PC-3 (cell line): ENCODE data around the gene RSAD2. TPM values are rescaled to one million over a fixed set of nuclear protein-coding genes. Genes with fewer than 3 reads are reported as not detected.

Source experiments
- ATAC-seq: fragments of 200-7000 bp; cut with Tn5 transposase; 2 replicates; pipeline ENCODE4 v1.9.1; 2020; ENCODE audit warnings: mild to moderate bottlenecking, moderate library complexity
- BruUV-seq: library from RNA; stranded (reverse); fragments of 400-500 nt; replicated peaks from 2 replicates; lab custom pipeline; 2021; lab: Mats Ljungman, UMichigan
- CTCF ChIA-PET: fragments of 300-600 bp; sonication (Branson Sonifier 250); formaldehyde crosslinking; loops from one replicate; lab custom pipeline; 2022; ENCODE audit warnings: antibody characterized with exemption; lab: Charles Lee
- POLR2A ChIA-PET: fragments of 300-600 bp; sonication (Branson Sonifier 250); formaldehyde crosslinking; loops from one replicate; lab custom pipeline; 2022; ENCODE audit warnings: antibody characterized with exemption; ENCODE audit not compliant: unreplicated experiment; lab: Charles Lee
- DNase-seq: peaks from one replicate; pipeline ENCODE4 v3.0.0-alpha.2; 2015
- H2AFZ ChIP-seq: fragments of 300-600 bp; sonication (generic); 2 replicates; pipeline ENCODE4 v1.6.0; 2016; ENCODE audit warnings: antibody characterized with exemption, low read length
- H3F3A ChIP-seq: fragments of 300-600 bp; sonication (generic); one replicate; pipeline ENCODE4 v1.6.0; 2017; ENCODE audit warnings: antibody characterized with exemption, low read length, control low read depth, mild to moderate bottlenecking; ENCODE audit not compliant: unreplicated experiment
- H3K27ac ChIP-seq: fragments of 300-600 bp; sonication (generic); 2 replicates; pipeline ENCODE4 v1.5.1; 2016; ENCODE audit warnings: mild to moderate bottlenecking, low read length
- H3K27me3 ChIP-seq: fragments of 300-600 bp; sonication (generic); 2 replicates; pipeline ENCODE4 v1.6.1; 2016; ENCODE audit warnings: low read length, mixed read lengths
- H3K36me3 ChIP-seq: fragments of 300-600 bp; sonication (generic); 2 replicates; pipeline ENCODE4 v1.6.1; 2016; ENCODE audit warnings: low read depth, mixed run types, low read length, mixed read lengths
- H3K4me1 ChIP-seq: fragments of 300-600 bp; sonication (generic); 2 replicates; pipeline ENCODE4 v1.5.1; 2016; ENCODE audit warnings: low read length; ENCODE audit not compliant: insufficient read depth
- H3K4me2 ChIP-seq: fragments of 300-600 bp; sonication (generic); 2 replicates; pipeline ENCODE4 v1.6.0; 2016; ENCODE audit warnings: low read length
- H3K4me3 ChIP-seq: fragments of 300-600 bp; sonication (generic); 2 replicates; pipeline ENCODE4 v1.5.1; 2016; ENCODE audit warnings: mild to moderate bottlenecking, low read length, mixed read lengths
- H3K79me2 ChIP-seq: fragments of 300-600 bp; sonication (generic); 2 replicates; pipeline ENCODE4 v1.6.1; 2017; ENCODE audit warnings: low read length, mixed read lengths
- H3K9ac ChIP-seq: fragments of 300-600 bp; sonication (generic); 2 replicates; pipeline ENCODE4 v1.6.0; 2016; ENCODE audit warnings: mild to moderate bottlenecking, low read length
- H3K9me2 ChIP-seq: fragments of 300-600 bp; sonication (generic); replicated peaks from 2 replicates; pipeline ENCODE4 v1.6.1; 2016; ENCODE audit warnings: mixed run types, low read length, mixed read lengths
- H3K9me3 ChIP-seq: fragments of 300-600 bp; sonication (generic); 2 replicates; pipeline ENCODE4 v1.6.1; 2016; ENCODE audit warnings: low read length, mixed read lengths
- H4K20me1 ChIP-seq: fragments of 300-600 bp; sonication (generic); 2 replicates; pipeline ENCODE4 v1.6.1; 2016; ENCODE audit warnings: low read length, mixed read lengths
- EZH2 ChIP-seq: fragments of 300-600 bp; sonication (generic); IDR thresholded peaks from one replicate; pipeline ENCODE4 v1.6.1; 2017; ENCODE audit warnings: antibody characterized with exemption, mild to moderate bottlenecking, low read length; ENCODE audit not compliant: unreplicated experiment
- EZH2phosphoT487 ChIP-seq: fragments of 300-600 bp; sonication (generic); IDR thresholded peaks from 2 replicates; pipeline ENCODE4 v1.6.1; 2018; ENCODE audit warnings: mild to moderate bottlenecking, antibody characterized with exemption, low read length, borderline replicate concordance
- intact Hi-C: fragments of 100-400 bp; cut with micrococcal nuclease; formaldehyde crosslinking; loops from 2 replicates; pipeline ENCODE4 v1.9.0; 2023
- total RNA-seq: library from RNA; depleted of rRNA; stranded (reverse); fragments of >200 nt; gene quantifications from 2 replicates; pipeline ENCODE4 v1.2.3, GENCODE V29; 2014
- TF ChIP-seq, protein P1 (sequence below): fragments of 300-600 bp; sonication (generic); conservative IDR thresholded peaks from 2 replicates; pipeline ENCODE4 v1.5.1; 2017; ENCODE audit warnings: antibody characterized with exemption, low read depth, mild to moderate bottlenecking, low read length

RSAD2 gene
- total RNA-seq, 1 experiment from 2014 or later, result 2.1 TPM

- ATAC-seq (no peak), DNase-seq (no peak)
- H3K9me3 ChIP-seq, result no peaks in the 10 kb centered on the region
- intact Hi-C loops, result no loop called here
- no peaks in the 10 kb centered on the region for H3K36me3 ChIP-seq
- BruUV-seq, result no TSS peak
- H2AFZ ChIP-seq, result no peak overlapping the region
- no peaks in the 10 kb centered on the region for H3K9me2 ChIP-seq
- H3K9ac ChIP-seq, result no peak overlapping the region
- H3K79me2 ChIP-seq, result no peaks in the 10 kb centered on the region
- ChIA-PET CTCF (no interaction called here), POLR2A (no interaction called here)
- H3K27ac ChIP-seq, result no peak overlapping the region
- H3K27me3 ChIP-seq, result no peaks in the 10 kb centered on the region
- peaks cover 5% of the 10 kb centered on the region; the same call in 1 of the 2 replicates for H3K4me1 ChIP-seq
- no peaks in the 10 kb centered on the region for H4K20me1 ChIP-seq
- H3K4me2 ChIP-seq, result no peak overlapping the region
- no peak overlapping the region for H3K4me3 ChIP-seq
- no peaks in the 10 kb centered on the region for H3F3A ChIP-seq
- TF ChIP-seq, protein P1, sequence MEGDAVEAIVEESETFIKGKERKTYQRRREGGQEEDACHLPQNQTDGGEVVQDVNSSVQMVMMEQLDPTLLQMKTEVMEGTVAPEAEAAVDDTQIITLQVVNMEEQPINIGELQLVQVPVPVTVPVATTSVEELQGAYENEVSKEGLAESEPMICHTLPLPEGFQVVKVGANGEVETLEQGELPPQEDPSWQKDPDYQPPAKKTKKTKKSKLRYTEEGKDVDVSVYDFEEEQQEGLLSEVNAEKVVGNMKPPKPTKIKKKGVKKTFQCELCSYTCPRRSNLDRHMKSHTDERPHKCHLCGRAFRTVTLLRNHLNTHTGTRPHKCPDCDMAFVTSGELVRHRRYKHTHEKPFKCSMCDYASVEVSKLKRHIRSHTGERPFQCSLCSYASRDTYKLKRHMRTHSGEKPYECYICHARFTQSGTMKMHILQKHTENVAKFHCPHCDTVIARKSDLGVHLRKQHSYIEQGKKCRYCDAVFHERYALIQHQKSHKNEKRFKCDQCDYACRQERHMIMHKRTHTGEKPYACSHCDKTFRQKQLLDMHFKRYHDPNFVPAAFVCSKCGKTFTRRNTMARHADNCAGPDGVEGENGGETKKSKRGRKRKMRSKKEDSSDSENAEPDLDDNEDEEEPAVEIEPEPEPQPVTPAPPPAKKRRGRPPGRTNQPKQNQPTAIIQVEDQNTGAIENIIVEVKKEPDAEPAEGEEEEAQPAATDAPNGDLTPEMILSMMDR, result no peak
- TF ChIP-seq EZH2phosphoT487, result no peak
- TF ChIP-seq EZH2, result no peak
Observed at GRCh38 chr2:6879011-6879410, 1.4 kb downstream of the RSAD2 start.

DNA sequence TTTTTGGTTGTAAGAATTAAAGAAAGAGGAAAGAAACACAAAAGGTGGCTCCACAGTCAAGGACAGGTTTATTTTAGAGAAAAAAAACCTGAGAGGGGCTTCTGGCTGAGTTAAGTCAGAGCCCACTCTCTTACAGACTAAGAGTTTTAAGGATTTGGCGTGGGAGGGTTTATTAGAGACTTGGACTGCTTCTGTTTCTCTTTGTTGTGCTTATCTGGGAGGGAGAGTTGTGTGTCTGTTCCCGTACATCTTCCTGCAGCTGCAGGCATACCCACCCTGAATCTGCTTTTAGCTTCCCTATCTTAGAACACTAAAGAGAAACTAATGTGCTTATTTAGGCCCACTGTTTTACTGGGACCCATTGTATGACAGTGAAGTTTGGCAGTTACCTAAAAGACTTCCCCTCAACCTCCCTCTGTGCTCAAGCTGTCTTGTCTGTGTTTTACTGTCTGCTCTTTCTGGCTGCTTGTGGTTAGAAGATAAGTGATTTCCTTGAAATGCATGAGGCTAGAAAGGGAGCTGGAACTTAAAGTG is 2.7 kb downstream of the RSAD2 start:
- H3K4me2 ChIP-seq, result no peak overlapping the region
- H3K9me3 ChIP-seq, result no peaks in the 10 kb centered on the region
- H3K9me2 ChIP-seq, result no peaks in the 10 kb centered on the region
- no peak for TF ChIP-seq EZH2
- no peak for TF ChIP-seq EZH2phosphoT487
- TF ChIP-seq, protein P1, result no peak
- H3K27ac ChIP-seq, result no peak overlapping the region
- DNase-seq (no peak), ATAC-seq (no peak)
- intact Hi-C loops, result no loop called here
- no peak overlapping the region for H3K4me3 ChIP-seq
- no peaks in the 10 kb centered on the region for H3K79me2 ChIP-seq
- no TSS peak for BruUV-seq
- H3K27me3 ChIP-seq, result 0 out of 2 replicates have a peak, but pooled peaks cover under 1% of the 10 kb centered on the region
- no peaks in the 10 kb centered on the region for H4K20me1 ChIP-seq
- no peaks in the 10 kb centered on the region for H3K36me3 ChIP-seq
- no peaks in the 10 kb centered on the region for H3F3A ChIP-seq
- no peak overlapping the region for H3K9ac ChIP-seq
- ChIA-PET POLR2A (no interaction called here), CTCF (no interaction called here)
- H2AFZ ChIP-seq, result no peak overlapping the region
- H3K4me1 ChIP-seq, result peaks cover 5% of the 10 kb centered on the region; the same call in 1 of the 2 replicates

GRCh38 chr2:6881046-6881445 is 3.5 kb downstream of the RSAD2 start:
- DNase-seq (no peak), ATAC-seq (no peak)
- Histone ChIP-seq H3K9ac (no peak overlapping the region), H3K27me3 (0 out of 2 replicates have a peak, but pooled peaks cover 4% of the 10 kb centered on the region), H3K36me3 (no peaks in the 10 kb centered on the region), H2AFZ (no peak overlapping the region), H4K20me1 (no peaks in the 10 kb centered on the region), H3K9me2 (no peaks in the 10 kb centered on the region), H3F3A (no peaks in the 10 kb centered on the region), H3K27ac (no peak overlapping the region), H3K4me1 (peaks cover 5% of the 10 kb centered on the region; the same call in 1 of the 2 replicates), H3K4me2 (no peak overlapping the region), H3K4me3 (no peak overlapping the region), H3K9me3 (no peaks in the 10 kb centered on the region), H3K79me2 (no peaks in the 10 kb centered on the region)
- TF ChIP-seq, protein P1, result no peak
- TF ChIP-seq EZH2phosphoT487, result no peak
- BruUV-seq, result no TSS peak
- ChIA-PET POLR2A (no interaction called here), CTCF (no interaction called here)
- intact Hi-C loops, result no loop called here
